ELR (cell line): Measurements from ENCODE around the gene ZMAT5.

Source experiments
- DNase-seq: peaks from one replicate; pipeline ENCODE4 v3.0.0-alpha.2; 2015; ENCODE audit warnings: low read depth

ZMAT5 gene

GRCh38 chr22:29729161-29729560, 37.6 kb downstream of the ZMAT5 start:
- DNase-seq, result no peak

GRCh38 chr22:29727131-29727523, 39.7 kb downstream of the ZMAT5 start:
- DNase-seq, result peak; percentile 65

- peak; percentile 42 for DNase-seq
These were observed 40.2 kb downstream of the ZMAT5 start for GRCh38 chr22:29726512-29727130.

- no peak for DNase-seq
These were observed 40.7 kb downstream of the ZMAT5 start for GRCh38 chr22:29726106-29726505.

DNA sequence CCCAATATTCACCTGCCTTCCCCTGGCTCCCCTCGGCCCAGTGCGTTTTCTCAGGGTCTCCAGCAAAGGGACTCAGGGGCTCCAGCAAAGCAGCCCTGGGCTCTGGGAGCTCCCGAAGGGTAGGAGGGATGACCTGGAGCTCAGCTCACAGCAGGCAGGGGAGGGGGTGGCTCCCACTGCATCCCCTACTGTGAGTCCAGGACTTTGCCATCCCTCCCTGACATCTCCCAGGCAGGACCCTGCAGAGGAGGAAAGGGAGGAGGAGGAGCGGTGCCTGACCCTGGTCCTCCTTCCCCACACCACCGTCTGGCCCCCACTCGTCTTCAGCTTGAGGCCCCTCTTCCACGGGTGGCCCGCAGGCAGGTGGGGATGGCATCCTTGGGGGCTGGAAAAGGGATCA, 42.0 kb downstream of the ZMAT5 start:
- no peak for DNase-seq

- no peak for DNase-seq
These were observed 43.0 kb downstream of the ZMAT5 start for GRCh38 chr22:29723766-29724165.

- no peak for DNase-seq
These were observed 44.2 kb downstream of the ZMAT5 start for GRCh38 chr22:29722587-29722986.

GRCh38 chr22:29722151-29722550, 44.7 kb downstream of the ZMAT5 start:
- DNase-seq, result peak; percentile 39

- no peak for DNase-seq
These were observed 45.9 kb downstream of the ZMAT5 start for GRCh38 chr22:29720811-29721323.

GRCh38 chr22:29719899-29720645, 46.7 kb downstream of the ZMAT5 start, which contains the start of gene CABP7:
Gene CABP7 (plus strand): TSS chr22:29720003. CDS start chr22:29720425, 422 bp downstream.
- DNase-seq, result peak; percentile 16

GRCh38 chr22:29718949-29719898, 47.6 kb downstream of the ZMAT5 start:
- DNase-seq, result no peak

DNA sequence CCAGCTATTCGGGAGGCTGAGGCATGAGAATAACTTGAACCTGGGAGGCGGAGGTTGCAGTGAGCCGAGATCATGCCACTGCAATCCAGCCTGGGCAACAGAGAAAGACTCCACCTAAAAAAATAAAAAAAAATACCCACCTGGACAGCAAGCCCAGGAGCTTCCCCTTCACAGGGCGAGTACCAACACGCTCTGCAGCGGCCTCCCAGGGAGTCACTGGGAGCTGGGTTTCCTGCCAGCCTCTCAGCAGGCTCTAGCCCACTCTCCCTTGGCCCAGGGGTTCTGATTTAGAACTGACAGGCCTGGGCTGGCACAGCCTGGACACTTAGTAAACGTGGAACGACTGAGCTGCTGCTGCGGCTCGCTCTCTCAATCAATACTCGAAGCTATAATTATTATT, 49.0 kb downstream of the ZMAT5 start:
- no peak for DNase-seq

GRCh38 chr22:29716814-29717545, 49.8 kb downstream of the ZMAT5 start:
- peak; percentile 77 for DNase-seq

- DNase-seq, result no peak
These were observed 51.1 kb downstream of the ZMAT5 start for GRCh38 chr22:29715705-29716104.

- no peak for DNase-seq
These were observed 51.6 kb downstream of the ZMAT5 start for GRCh38 chr22:29715240-29715639.

- DNase-seq, result no peak
These were observed 53.6 kb downstream of the ZMAT5 start for GRCh38 chr22:29713156-29713727.

DNA sequence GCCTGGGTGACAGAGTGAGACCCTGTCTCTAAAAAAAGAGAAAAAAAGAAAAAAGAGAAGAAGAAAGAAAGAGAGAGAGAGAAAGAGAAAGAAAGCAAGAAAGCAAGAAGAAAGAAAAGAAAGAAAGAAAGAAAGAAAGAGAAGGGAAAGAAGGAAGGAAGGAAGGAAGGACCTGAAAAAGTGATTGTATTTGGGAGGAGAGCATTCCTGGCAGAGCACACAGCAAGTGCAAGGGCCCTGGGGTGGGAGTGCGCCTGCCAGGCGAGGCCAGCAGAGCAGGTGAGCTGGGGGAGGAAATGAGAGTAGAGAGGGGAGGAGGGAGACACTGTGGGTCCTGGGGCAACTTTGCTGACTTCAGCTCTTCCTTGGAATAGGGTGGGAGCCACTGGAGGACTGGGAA, 54.7 kb downstream of the ZMAT5 start:
- no peak for DNase-seq

- no peak for DNase-seq
These were observed 55.7 kb downstream of the ZMAT5 start for GRCh38 chr22:29710922-29711593.

- DNase-seq, result no peak
These were observed 56.6 kb downstream of the ZMAT5 start for GRCh38 chr22:29710193-29710592.

GRCh38 chr22:29707471-29707870, 59.3 kb downstream of the ZMAT5 start:
- DNase-seq, result no peak

DNA sequence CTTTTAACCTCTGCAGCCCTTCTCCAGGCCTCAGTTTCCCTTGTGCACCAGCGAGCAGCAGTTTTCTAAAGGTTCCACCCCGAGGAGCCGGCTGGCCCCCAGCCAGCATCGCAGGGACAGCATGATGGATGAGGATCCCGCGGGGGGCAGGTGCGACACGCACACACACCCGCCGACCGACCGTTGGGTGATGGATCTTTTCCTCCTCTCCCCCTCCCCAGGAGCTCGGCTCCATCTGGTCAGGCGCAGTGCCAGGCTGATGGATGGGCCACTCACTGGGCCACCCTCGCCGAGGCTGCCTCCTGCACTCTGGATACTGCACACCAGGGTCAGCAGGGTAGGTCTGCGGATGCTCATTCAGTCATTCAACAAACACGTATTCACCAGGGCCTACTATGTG, 59.8 kb downstream of the ZMAT5 start:
- DNase-seq, result no peak
